Hepatocyte (in vitro differentiated cells): Measurements from ENCODE around the gene SH2D1A.

Experiments used
- EZH2 ChIP-seq: fragments of 200-600 bp; sonication (generic); IDR thresholded peaks from 2 replicates; pipeline ENCODE4 v1.6.1; 2016; ENCODE audit warnings: antibody characterized with exemption, mild to moderate bottlenecking, borderline replicate concordance
- TF ChIP-seq, protein P1 (sequence below): fragments of 200-600 bp; sonication (generic); IDR thresholded peaks from 2 replicates; pipeline ENCODE4 v1.5.1; 2016; ENCODE audit warnings: antibody characterized with exemption, mild to moderate bottlenecking; ENCODE audit not compliant: poor library complexity

DNA sequence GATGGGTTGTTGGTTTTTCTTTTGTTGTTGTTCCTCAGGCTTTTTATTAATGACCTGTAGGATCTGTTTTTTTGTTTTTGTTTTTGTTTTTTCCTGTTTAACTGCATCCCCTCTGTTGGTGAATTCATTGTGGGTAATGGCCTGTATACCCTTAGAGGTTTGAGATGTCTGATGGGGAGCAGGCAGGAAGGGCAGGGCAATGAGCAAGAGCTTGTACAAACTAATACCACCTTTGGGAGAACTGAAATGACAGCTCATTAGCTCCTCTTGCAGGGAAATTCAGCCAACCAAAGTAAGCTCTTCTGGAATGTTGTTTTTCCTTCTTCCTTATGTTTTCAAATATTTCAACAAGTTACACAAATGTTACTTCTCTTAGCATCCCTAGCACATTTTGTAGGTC, 23.4 kb downstream of the SH2D1A start:
- TF ChIP-seq, protein P1, sequence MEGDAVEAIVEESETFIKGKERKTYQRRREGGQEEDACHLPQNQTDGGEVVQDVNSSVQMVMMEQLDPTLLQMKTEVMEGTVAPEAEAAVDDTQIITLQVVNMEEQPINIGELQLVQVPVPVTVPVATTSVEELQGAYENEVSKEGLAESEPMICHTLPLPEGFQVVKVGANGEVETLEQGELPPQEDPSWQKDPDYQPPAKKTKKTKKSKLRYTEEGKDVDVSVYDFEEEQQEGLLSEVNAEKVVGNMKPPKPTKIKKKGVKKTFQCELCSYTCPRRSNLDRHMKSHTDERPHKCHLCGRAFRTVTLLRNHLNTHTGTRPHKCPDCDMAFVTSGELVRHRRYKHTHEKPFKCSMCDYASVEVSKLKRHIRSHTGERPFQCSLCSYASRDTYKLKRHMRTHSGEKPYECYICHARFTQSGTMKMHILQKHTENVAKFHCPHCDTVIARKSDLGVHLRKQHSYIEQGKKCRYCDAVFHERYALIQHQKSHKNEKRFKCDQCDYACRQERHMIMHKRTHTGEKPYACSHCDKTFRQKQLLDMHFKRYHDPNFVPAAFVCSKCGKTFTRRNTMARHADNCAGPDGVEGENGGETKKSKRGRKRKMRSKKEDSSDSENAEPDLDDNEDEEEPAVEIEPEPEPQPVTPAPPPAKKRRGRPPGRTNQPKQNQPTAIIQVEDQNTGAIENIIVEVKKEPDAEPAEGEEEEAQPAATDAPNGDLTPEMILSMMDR = no peak
- no peak for TF ChIP-seq EZH2
